Measurements from ENCODE around the gene GNRH2. TPM values are rescaled to one million over a fixed set of nuclear protein-coding genes. Genes with fewer than 3 reads are reported as not detected.

Gene GNRH2
- total and polyA plus RNA-seq, 2 donors (not counting 1 experiment from before 2014, with no cell fraction given): not detected

DNA sequence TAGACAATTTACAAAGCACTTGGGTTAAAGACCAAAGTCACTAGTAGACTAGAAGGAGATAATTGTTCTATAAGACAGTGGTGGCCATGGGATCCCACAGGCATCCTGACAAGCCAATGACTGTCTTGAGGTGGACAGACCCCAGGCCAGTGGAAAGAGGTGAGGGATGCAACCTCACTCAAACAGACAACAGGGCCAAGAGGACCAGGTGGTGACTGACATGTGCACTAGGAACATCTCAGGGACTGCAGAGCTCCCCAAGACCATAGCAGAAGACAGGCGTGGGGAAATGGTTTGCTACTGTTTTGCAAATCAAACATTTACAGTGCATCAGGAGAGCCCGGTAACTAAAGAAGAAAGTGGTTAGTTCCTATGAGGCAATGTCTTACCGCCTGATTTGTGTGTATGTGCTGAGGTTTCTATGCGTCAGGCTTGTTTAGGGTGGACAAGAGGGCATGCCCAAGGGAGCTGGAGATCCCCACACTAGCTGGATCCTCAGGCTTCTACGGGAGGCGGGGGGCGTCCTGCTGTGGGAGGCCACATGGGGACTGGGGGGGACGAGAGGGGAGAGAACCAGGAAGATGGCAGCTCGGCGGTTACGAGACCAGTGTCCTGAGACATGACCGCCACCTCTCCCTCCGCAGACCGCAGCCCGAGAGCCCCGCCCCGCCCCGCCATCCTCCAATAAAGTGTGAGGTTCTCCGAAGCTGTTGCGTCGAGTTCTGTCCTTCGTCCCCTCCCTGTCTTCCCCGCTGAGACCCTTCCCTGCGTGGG is 1.8 kb downstream of the GNRH2 start:
- H3K9me3 ChIP-seq (ENCODE audit: control insufficient read depth, insufficient read depth, low read depth, low read length): no peaks in the 10 kb centered on the region

DNA sequence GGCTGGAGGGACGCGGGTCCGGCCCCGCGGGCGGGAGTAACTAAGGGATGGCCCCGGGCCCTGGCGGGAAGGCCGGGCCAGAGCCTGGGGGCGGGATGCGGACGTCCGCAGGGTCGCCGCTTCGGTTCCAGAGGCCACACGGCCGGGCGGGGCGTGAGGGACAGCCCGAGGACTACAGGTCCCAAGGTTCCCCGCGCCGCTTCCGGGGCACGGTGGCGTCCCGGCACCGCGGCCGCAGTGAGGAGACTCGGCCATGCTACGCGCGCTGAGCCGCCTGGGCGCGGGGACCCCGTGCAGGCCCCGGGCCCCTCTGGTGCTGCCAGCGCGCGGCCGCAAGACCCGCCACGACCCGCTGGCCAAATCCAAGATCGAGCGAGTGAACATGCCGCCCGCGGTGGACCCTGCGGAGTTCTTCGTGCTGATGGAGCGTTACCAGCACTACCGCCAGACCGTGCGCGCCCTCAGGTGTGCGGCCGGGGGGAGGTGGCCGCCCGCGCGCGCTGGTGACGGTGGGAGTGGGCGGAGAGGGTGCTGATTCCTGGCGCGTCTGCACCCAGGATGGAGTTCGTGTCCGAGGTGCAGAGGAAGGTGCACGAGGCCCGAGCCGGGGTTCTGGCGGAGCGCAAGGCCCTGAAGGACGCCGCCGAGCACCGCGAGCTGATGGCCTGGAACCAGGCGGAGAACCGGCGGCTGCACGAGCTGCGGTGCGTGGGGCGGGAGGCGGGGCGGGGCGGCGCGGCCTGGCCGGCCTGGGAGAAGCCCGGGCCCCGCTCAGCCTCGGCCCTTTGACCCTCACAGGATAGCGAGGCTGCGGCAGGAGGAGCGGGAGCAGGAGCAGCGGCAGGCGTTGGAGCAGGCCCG is 2.6 kb downstream of the GNRH2 start, which contains the start of gene MRPS26:
TSS of gene MRPS26 (plus strand) at position 237 of the 861 bp plus-strand sequence. CDS start at position 254, 17 bp downstream.
- Histone ChIP-seq H3K9ac (ENCODE audit: insufficient read depth, low read length) (peak within 1 kb of the TSS; percentile 73), H3K9me3 (ENCODE audit: control insufficient read depth, insufficient read depth, low read depth, low read length) (no peaks in the 10 kb centered on the region), H3K27me3 (ENCODE audit: control insufficient read depth, insufficient read depth, low read length) (no peaks in the 10 kb centered on the region), H3K4me3 (replicated peaks in 1 of 4; ENCODE audit: control extremely low read depth in 1 of 4, insufficient read depth in 1 of 4, low read depth in 3 of 4, low read length in 4 of 4) (peak within 1 kb of the TSS; percentile 80 to 91 (median 84)), H3K27ac (ENCODE audit: insufficient read depth, low read length) (peak within 1 kb of the TSS; percentile 83), H3K4me2 (ENCODE audit: extremely low read depth, insufficient read depth, low read length) (peak within 1 kb of the TSS; percentile 91), H3K4me1 (ENCODE audit: control insufficient read depth, extremely low read depth, insufficient read depth, low read length) (peaks cover 11% of the 10 kb centered on the region), H3K36me3 (ENCODE audit: control insufficient read depth, insufficient read depth, low read length) (peaks cover 18% of the 10 kb centered on the region), H3K79me2 (ENCODE audit: control insufficient read depth, insufficient read depth, low read length) (peaks cover 9% of the 10 kb centered on the region), H4K20me1 (ENCODE audit: control insufficient read depth, extremely low read depth, insufficient read depth, low read length) (no peaks in the 10 kb centered on the region), H2AFZ (ENCODE audit: low read length) (peak within 1 kb of the TSS; percentile 75)
- TF ChIP-seq, protein P1, sequence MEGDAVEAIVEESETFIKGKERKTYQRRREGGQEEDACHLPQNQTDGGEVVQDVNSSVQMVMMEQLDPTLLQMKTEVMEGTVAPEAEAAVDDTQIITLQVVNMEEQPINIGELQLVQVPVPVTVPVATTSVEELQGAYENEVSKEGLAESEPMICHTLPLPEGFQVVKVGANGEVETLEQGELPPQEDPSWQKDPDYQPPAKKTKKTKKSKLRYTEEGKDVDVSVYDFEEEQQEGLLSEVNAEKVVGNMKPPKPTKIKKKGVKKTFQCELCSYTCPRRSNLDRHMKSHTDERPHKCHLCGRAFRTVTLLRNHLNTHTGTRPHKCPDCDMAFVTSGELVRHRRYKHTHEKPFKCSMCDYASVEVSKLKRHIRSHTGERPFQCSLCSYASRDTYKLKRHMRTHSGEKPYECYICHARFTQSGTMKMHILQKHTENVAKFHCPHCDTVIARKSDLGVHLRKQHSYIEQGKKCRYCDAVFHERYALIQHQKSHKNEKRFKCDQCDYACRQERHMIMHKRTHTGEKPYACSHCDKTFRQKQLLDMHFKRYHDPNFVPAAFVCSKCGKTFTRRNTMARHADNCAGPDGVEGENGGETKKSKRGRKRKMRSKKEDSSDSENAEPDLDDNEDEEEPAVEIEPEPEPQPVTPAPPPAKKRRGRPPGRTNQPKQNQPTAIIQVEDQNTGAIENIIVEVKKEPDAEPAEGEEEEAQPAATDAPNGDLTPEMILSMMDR (conservative IDR thresholded peaks at IDR 0.05 in 1 of 2, IDR thresholded peaks at IDR 0.05 in 1 of 2; ENCODE audit: low read depth in 1 of 2, low read length in 2 of 2): no peak
- no peak for TF ChIP-seq EZH2 (IDR thresholded peaks at IDR 0.05; ENCODE audit: low read length, missing control alignments)
- peak; percentile 82 to 85 for DNase-seq (ENCODE audit: low read depth in 2 of 2)

More for the DNA sequence above, 1.8 kb downstream of the GNRH2 start:
- peak overlapping the region; percentile 43 to 91 (median 81) for H3K4me3 ChIP-seq (replicated peaks in 1 of 4; ENCODE audit: control extremely low read depth in 1 of 4, insufficient read depth in 1 of 4, low read depth in 3 of 4, low read length in 4 of 4)
- H3K36me3 ChIP-seq (ENCODE audit: control insufficient read depth, insufficient read depth, low read length): peaks cover 19% of the 10 kb centered on the region
- TF ChIP-seq, protein P1 (conservative IDR thresholded peaks at IDR 0.05 in 1 of 2, IDR thresholded peaks at IDR 0.05 in 1 of 2; ENCODE audit: low read depth in 1 of 2, low read length in 2 of 2): no peak
- TF ChIP-seq EZH2 (IDR thresholded peaks at IDR 0.05; ENCODE audit: low read length, missing control alignments): no peak
- no peaks in the 10 kb centered on the region for H3K27me3 ChIP-seq (ENCODE audit: control insufficient read depth, insufficient read depth, low read length)
- peak overlapping the region; percentile 85 for H3K4me2 ChIP-seq (ENCODE audit: extremely low read depth, insufficient read depth, low read length)
- peaks cover 11% of the 10 kb centered on the region for H3K4me1 ChIP-seq (ENCODE audit: control insufficient read depth, extremely low read depth, insufficient read depth, low read length)
- peak overlapping the region; percentile 63 for H2AFZ ChIP-seq (ENCODE audit: low read length)
- no peaks in the 10 kb centered on the region for H4K20me1 ChIP-seq (ENCODE audit: control insufficient read depth, extremely low read depth, insufficient read depth, low read length)
- peaks cover 9% of the 10 kb centered on the region for H3K79me2 ChIP-seq (ENCODE audit: control insufficient read depth, insufficient read depth, low read length)
- peak overlapping the region; percentile 83 for H3K27ac ChIP-seq (ENCODE audit: insufficient read depth, low read length)
- peak; percentile 76 for DNase-seq (ENCODE audit: low read depth in 2 of 2)
- peak overlapping the region; percentile 73 for H3K9ac ChIP-seq (ENCODE audit: insufficient read depth, low read length)
